Dermis microvascular lymphatic vessel endothelial cell (primary cell): ENCODE data around the gene EDEM2. TPM values are rescaled to one million over a fixed set of nuclear protein-coding genes. Genes with fewer than 3 reads are reported as not detected.
A peak's percentile ranks its signal among the peaks of the same experiment; 100 is the strongest.
"Not testable (repeated sequence)": the region's sequence is repeated elsewhere in the genome, so short reads cannot be mapped to it uniquely, and the experiment has no call there.

Source experiments
- DNase-seq, 2 donors: peaks; one replicate each; pipeline versions ENCODE4 v3.0.0 to v3.0.0-alpha.2; 2010; ENCODE audit warnings: low read depth in 2 of 2
- total RNA-seq: library from RNA; depleted of rRNA; stranded (reverse); fragments of >200 nt; gene quantifications from 2 replicates; pipeline ENCODE4 v1.2.1, GENCODE V29; 2014

Gene EDEM2
- total RNA-seq, 1 donor from 2014 or later, result 65.9 TPM

DNA sequence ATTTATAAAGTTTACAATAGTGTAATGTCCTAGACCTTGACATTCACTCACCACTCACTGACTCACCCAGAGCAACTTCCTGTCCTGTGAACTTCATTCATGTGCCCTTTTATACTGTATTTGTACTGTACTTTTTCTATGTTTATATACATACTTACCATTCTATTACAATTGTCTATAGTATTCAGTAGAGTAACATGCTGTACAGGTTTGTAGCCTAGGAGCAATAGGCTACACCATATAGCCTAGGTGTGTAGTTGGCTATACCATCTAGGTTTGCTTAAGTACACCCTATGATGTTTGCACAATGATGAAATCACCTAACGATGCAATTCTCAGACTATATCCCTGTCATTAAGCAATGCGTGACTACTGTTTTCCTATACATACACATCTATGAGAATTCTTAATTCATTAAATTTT is 17.5 kb downstream of the EDEM2 start:
- peak; percentile 29 to 82 for DNase-seq

GRCh38 chr20:35125753-35126152 is 21.4 kb downstream of the EDEM2 start:
- no peak for DNase-seq

GRCh38 chr20:35122756-35123405 is 24.3 kb downstream of the EDEM2 start:
- peak in 1 of 2 donors; percentile 69 for DNase-seq

GRCh38 chr20:35121186-35121585 is 25.9 kb downstream of the EDEM2 start:
- no peak for DNase-seq

- peak in 1 of 2 donors; percentile 73 for DNase-seq
Observed at GRCh38 chr20:35120012-35120701, 27.0 kb downstream of the EDEM2 start.

- no peak for DNase-seq
Observed at GRCh38 chr20:35117629-35118028, 29.5 kb downstream of the EDEM2 start.

- no peak for DNase-seq
Observed at GRCh38 chr20:35117196-35117595, 29.9 kb downstream of the EDEM2 start.

DNA sequence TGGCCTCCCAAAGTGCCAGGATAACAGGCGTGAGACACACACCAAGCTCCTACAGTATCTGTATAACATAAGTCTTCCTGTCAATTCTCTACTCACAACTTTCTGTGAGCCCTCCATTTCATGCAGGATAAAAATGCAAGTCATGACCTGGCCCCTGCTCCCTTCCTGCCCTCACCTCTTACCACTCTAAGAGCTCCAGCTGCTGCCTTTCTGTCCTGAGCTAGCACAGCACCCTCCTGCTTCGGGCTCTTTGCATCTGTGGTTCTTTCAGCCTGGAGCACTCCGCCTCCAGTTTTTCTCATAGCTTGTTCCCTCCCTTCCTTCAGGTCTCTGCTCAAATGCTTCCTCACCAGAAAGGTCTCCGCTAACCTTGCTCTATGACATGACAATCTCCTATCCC is 30.9 kb downstream of the EDEM2 start:
- no peak for DNase-seq

DNA sequence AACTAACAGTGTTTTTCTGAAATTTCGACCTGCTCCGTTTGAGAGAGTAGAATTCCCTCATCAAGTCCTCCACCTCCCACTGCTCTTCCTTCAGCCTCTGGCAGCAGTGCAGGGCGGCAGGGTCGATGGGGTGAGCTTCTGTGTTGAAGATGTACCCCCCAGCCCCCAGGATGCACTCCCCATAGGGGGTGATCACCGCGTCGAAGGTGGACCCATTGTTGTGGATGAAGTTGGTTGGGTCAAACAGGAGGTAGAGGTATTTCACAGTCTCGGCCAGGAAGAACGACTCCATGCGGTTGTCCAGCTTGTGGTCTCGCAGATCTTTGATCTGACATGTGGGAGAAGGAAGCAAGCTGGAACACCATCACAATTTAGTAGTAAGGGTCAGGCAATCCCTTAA is 31.5 kb downstream of the EDEM2 start:
- DNase-seq, result no peak

- not testable (repeated sequence) for DNase-seq
Observed at GRCh38 chr20:35112276-35112675, 34.9 kb downstream of the EDEM2 start.

GRCh38 chr20:35111141-35111888 is 35.8 kb downstream of the EDEM2 start:
- DNase-seq, result peak in 1 of 2 donors; percentile 55

DNA sequence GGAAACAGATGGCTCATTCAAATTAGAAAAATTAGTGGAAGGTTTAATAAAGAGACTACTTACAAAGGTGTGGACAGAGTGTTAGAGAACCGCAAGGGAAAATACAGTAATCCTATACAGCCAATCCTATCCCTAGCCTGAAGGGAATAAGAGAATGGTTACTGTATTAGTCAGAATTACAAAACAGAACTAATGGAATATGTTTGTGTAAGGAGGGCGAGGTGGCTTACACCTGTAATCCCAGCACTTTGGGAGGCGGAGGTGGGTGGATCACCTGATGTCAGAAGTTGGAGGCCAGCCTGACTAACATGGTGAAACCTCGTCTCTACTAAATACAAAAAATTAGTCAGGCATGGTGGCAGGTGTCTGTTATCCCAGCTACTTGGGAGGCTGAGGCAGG is 38.2 kb downstream of the EDEM2 start:
- DNase-seq, result no peak

- DNase-seq, result no peak
Observed at GRCh38 chr20:35106827-35107380, 40.2 kb downstream of the EDEM2 start.

GRCh38 chr20:35104685-35105295 is 42.3 kb downstream of the EDEM2 start:
- DNase-seq, result no peak

- DNase-seq, result no peak
Observed at GRCh38 chr20:35101620-35102019, 45.5 kb downstream of the EDEM2 start.

- peak in 1 of 2 donors; percentile 25 for DNase-seq
Observed at GRCh38 chr20:35093267-35093884, 53.8 kb downstream of the EDEM2 start.

DNA sequence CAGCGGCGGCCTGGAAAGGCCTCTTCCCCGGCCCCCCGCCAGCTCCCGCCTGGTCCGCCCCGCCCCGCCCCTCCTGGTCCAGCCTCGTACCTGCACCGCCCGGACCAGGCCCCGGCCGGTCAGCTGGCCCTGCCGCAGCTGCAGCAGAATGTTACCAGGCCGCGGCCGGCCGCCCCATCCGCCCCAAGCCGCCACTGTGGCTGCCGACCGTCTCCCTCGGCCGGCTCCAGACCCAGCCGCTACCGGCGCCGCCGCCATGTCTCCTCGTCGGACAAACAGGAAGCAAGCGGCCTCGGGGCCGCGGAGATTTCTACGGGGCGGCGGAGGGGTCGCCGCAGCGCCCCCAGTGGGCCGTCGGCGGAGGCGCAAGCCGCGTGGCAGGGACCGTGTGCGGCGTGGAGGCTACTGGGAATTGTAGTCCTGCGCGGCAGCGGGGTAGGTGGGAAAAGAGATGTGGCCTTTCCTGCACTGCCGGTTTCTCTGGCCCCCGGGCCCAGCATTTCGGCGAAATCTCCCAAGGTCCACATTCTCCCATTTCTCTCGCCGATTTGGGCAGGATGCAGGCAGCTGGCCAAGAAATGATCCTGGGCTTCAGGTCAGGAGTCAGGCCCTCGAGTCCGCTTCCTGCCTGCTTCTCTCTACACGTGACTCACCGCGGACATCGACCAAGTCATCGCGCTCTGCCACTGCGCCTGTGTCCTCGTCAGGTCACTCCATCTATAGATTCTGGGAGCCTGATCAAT is 54.4 kb downstream of the EDEM2 start, which contains the start of gene TRPC4AP:
TRPC4AP (minus strand) TSS at position 284 of the 743 bp plus-strand sequence; CDS start at position 258, 26 bp downstream.
- DNase-seq, result peak; percentile 78 to 92

DNA sequence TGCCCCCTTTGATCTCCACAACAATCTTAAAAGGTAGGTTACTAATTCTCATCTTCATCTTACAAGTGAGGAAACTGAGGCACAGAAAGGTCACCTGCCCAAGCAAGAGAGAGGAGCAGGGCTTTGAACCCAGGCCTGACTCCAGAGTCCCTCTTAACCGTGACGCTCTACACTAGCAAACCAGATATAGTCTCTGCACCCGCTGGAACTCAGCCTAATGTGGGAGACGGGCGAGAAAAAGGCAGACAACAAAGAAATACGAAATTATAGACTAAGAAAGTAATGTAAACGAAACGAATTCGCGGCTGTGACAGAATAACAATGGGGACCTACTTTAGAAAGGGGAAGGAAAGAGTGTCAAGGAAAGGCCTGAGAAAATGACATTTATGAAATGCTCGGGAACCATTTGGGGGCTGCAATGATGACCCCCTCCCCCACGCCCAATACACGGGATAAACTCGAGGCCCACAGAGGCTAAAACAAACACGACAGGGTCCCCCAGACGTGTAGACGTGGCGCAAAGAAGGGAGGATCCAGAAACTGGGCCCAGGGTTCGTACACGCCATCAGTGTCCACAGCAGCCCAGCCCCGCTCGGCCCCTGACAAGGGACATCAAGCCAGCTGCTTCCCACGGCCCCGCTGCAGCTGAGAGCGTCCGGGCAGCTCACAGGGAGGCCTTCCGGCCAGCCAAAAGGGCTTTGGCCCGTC is 55.2 kb downstream of the EDEM2 start:
- DNase-seq, result peak; percentile 69 to 70
